HepG2 (cell line): ENCODE data around the gene DGKD. TPM values are rescaled to one million over a fixed set of nuclear protein-coding genes. Genes with fewer than 3 reads are reported as not detected.

Experiments used
- ATAC-seq: fragments of 200-7000 bp; cut with Tn5 transposase; 3 replicates; pipeline ENCODE4 v1.9.1; 2020; ENCODE audit warnings: mild to moderate bottlenecking, moderate library complexity
- BruUV-seq: library from RNA; stranded (reverse); fragments of 400-500 nt; replicated peaks from 2 replicates; lab custom pipeline; 2021; lab: Mats Ljungman, UMichigan
- CTCF ChIA-PET: fragments of 300-600 bp; formaldehyde crosslinking; extraction: SDS; loops from one replicate; lab custom pipeline; 2021; ENCODE audit warnings: low total read pairs, inconsistent platforms, low intra/inter-chr PET ratio; lab: Yijun Ruan, JAX
- POLR2A ChIA-PET: fragments of 350-600 bp; sonication (Branson Sonifier 250); formaldehyde crosslinking; loops from one replicate; lab custom pipeline; 2020; ENCODE audit warnings: antibody characterized with exemption, inconsistent platforms; lab: Yijun Ruan, JAX
- DNase-seq: peaks from one replicate; pipeline ENCODE4 v3.0.0-alpha.2; 2015; ENCODE audit warnings: low spot score
- FAIRE-seq: peaks from 3 replicates; lab custom pipeline; 2011; peaks lifted over from hg19 to GRCh38; lab: Jason Lieb, UNC
- H2AFZ ChIP-seq: one replicate; pipeline ENCODE4 v1.6.1; 2011; ENCODE audit warnings: low read length, inconsistent platforms
- H3K27ac ChIP-seq: fragments of 300-600 bp; 3 replicates; pipeline ENCODE4 v1.8.0; 2011; ENCODE audit warnings: mixed run types, mild to moderate bottlenecking, mixed read lengths, low read length, inconsistent platforms; ENCODE audit not compliant: insufficient read depth; ENCODE audit errors: extremely low read length
- H3K27me3 ChIP-seq, 2 experiments: fragments of 200-600 bp in 1 of 2; 2 replicates in 1 of 2; 3 replicates in 1 of 2; pipeline versions ENCODE4 v1.6.0 to v1.8.0; 2011; ENCODE audit warnings: low read length in 2 of 2, mild to moderate bottlenecking in 2 of 2, moderate library complexity in 2 of 2, inconsistent platforms in 1 of 2; ENCODE audit not compliant: insufficient read depth in 2 of 2, control insufficient read depth in 1 of 2
- H3K36me3 ChIP-seq, 2 experiments: fragments of 200-600 bp in 1 of 2; replicated peaks in 1 of 2; 2 replicates in 1 of 2; 3 replicates in 1 of 2; pipeline versions ENCODE4 v1.5.1 to v1.8.0; 2011; ENCODE audit warnings: low read length in 2 of 2, inconsistent platforms in 1 of 2; ENCODE audit not compliant: insufficient read depth in 2 of 2, control insufficient read depth in 1 of 2
- H3K4me1 ChIP-seq: 2 replicates; pipeline ENCODE4 v1.5.1; 2012; ENCODE audit warnings: low read length, inconsistent platforms; ENCODE audit not compliant: insufficient read depth
- H3K4me2 ChIP-seq: 2 replicates; pipeline ENCODE4 v1.6.0; 2011; ENCODE audit warnings: low read depth, low read length, inconsistent platforms
- H3K4me3 ChIP-seq, 3 experiments: fragments of 200-600 bp in 1 of 3; sonication (generic), shearing (Covaris generic) in 1 of 3; replicated peaks in 1 of 3; 2 replicates each; pipeline ENCODE4 v1.5.1; 2011 to 2016; ENCODE audit warnings: low read length in 3 of 3, inconsistent platforms in 2 of 3, low read depth in 2 of 3, mild to moderate bottlenecking in 2 of 3, control low read depth in 1 of 3, mixed read lengths in 1 of 3; ENCODE audit not compliant: insufficient read depth in 1 of 3
- H3K79me2 ChIP-seq: one replicate; pipeline ENCODE4 v1.6.1; 2011; ENCODE audit warnings: low read length, inconsistent platforms; ENCODE audit not compliant: insufficient read depth
- H3K9ac ChIP-seq: 2 replicates; pipeline ENCODE4 v1.6.0; 2011; ENCODE audit warnings: mild to moderate bottlenecking, low read depth, low read length, inconsistent platforms; ENCODE audit not compliant: insufficient read depth
- H3K9me3 ChIP-seq: 2 replicates; pipeline ENCODE4 v1.5.1; 2012; ENCODE audit warnings: mild to moderate bottlenecking, low read length
- H4K20me1 ChIP-seq: 2 replicates; pipeline ENCODE4 v1.6.0; 2011; ENCODE audit warnings: inconsistent platforms, mild to moderate bottlenecking, low read length, moderate library complexity; ENCODE audit not compliant: insufficient read depth
- CEBPG ChIP-seq: IDR thresholded peaks from 2 replicates; pipeline ENCODE4 v1.6.1; 2016
- HOXA9 ChIP-seq: sonication (generic); formaldehyde crosslinking; IDR thresholded peaks from 2 replicates; pipeline ENCODE4 v1.8.1; 2022; ENCODE audit warnings: missing genetic modification reagents, mild to moderate bottlenecking, moderate library complexity, borderline replicate concordance
- KDM5B ChIP-seq: sonication (generic); formaldehyde crosslinking; IDR thresholded peaks from 2 replicates; pipeline ENCODE4 v1.4.0; 2020; ENCODE audit warnings: missing genetic modification reagents, mild to moderate bottlenecking, borderline replicate concordance
- NFKB2 ChIP-seq: sonication (generic); formaldehyde crosslinking; IDR thresholded peaks from 2 replicates; pipeline ENCODE4 v1.4.0; 2020; ENCODE audit warnings: missing genetic modification reagents, borderline replicate concordance
- SP2 ChIP-seq: sonication (generic); formaldehyde crosslinking; IDR thresholded peaks from 2 replicates; pipeline ENCODE4 v1.5.1; 2020; ENCODE audit warnings: mild to moderate bottlenecking, missing genetic modification reagents
- SRSF9 ChIP-seq: fragments of 200-400 bp; formaldehyde crosslinking; IDR thresholded peaks from 2 replicates; pipeline ENCODE4 v1.6.1; 2018; ENCODE audit warnings: borderline replicate concordance, mild to moderate bottlenecking, low read depth, low read length; ENCODE audit not compliant: insufficient read depth, poor library complexity, severe bottlenecking
- STAT5B ChIP-seq: sonication (generic); formaldehyde crosslinking; IDR thresholded peaks from 2 replicates; pipeline ENCODE4 v1.4.0; 2020; ENCODE audit warnings: missing genetic modification reagents
- WGBS: methylation state at CpG from one replicate; pipeline ENCODE4 v1.1.6; 2017; ENCODE audit warnings: low lambda C conversion rate; 5-methylcytosine and 5-hydroxymethylcytosine counted together
- in situ Hi-C: cut with HindIII; loops from 2 replicates; pipeline ENCODE4 v1.10.0; 2017; ENCODE audit warnings: low pct_unique_long_range_greater_than_20kb; ENCODE audit not compliant: extremely low pct_ligation_motif_present
- intact Hi-C: fragments of 100-400 bp; cut with micrococcal nuclease; formaldehyde crosslinking; loops from one replicate; pipeline ENCODE4 v1.10.0; 2022; ENCODE audit not compliant: unreplicated experiment
- polyA plus RNA-seq, 8 experiments: library from polyadenylated mRNA; depleted of rRNA in 3 of 8; stranded (reverse) in 7 of 8; unstranded in 1 of 8; fragments of >200 nt; fragmentation: Illumina TruSeq in 4 of 8; extraction: Trizol in 4 of 8; gene quantifications; 2 replicates each; pipeline versions ENCODE4 v1.2.1 to v1.2.3, GENCODE V29; 2011 to 2016; ENCODE audit warnings: low read depth in 4 of 8, missing spikeins in 1 of 8, mixed read lengths in 1 of 8; ENCODE audit not compliant: insufficient read depth in 1 of 8
- total RNA-seq, 5 experiments: library from RNA; depleted of rRNA; stranded (reverse); fragments of >200 nt; fragmentation: Illumina TruSeq; extraction: Trizol; gene quantifications; 2 replicates each; pipeline ENCODE4 v1.2.3, GENCODE V29; 2016; ENCODE audit warnings: low read depth in 1 of 5
- TF ChIP-seq, protein P1 (sequence below), 2 experiments: IDR thresholded peaks; 2 replicates each; pipeline ENCODE4 v1.6.1; 2011 to 2012; ENCODE audit warnings: low read length in 2 of 2, borderline replicate concordance in 1 of 2, low read depth in 1 of 2, mild to moderate bottlenecking in 1 of 2, moderate library complexity in 1 of 2

The DGKD gene
- total and polyA plus RNA-seq, 2 of the 13 experiments (the other 11 are each of a cell fraction or from before 2014, with no cell fraction given) = 24.5 to 33.2 TPM

DNA sequence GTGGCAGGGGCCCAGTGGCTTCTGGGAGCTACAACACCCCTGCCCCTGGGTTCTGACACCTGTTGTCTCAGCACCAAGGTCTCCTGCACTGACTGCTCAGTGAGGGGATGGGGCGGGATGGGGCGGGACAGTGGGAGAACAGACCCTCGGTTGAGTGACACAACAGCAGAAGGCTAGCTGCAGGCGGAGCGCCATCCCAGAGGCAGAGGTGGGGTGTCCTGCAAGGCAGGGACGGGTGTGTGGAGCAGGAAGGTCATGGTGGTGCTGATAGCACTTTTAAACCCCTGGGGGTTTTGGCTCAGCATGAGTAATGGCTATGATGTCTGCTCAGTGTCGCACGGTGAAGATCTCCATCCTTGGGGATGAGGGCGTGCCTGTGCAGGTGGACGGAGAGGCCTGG is 105.1 kb downstream of the DGKD start:
- 99% methylated on average over 10 of the region's 10 CpGs for WGBS
- no TSS peak for BruUV-seq

More for the DNA sequence above, 105.1 kb downstream of the DGKD start:
- Histone ChIP-seq H3K36me3 (peaks cover 46 to 71% of the 10 kb centered on the region in 2 experiments), H3K27ac (no peak overlapping the region), H3K4me2 (no peak overlapping the region), H2AFZ (no peak overlapping the region), H3K4me3 (no peak overlapping the region), H4K20me1 (no peaks in the 10 kb centered on the region), H3K4me1 (peaks cover 20% of the 10 kb centered on the region), H3K79me2 (no peaks in the 10 kb centered on the region), H3K9ac (no peak overlapping the region), H3K27me3 (no peaks in the 10 kb centered on the region), H3K9me3 (no peaks in the 10 kb centered on the region)
- ChIA-PET CTCF (no interaction called here), POLR2A (no interaction called here)
- intact Hi-C loops = no loop called here
- DNase-seq (no peak), ATAC-seq (no peak), FAIRE-seq (no peak)
- TF ChIP-seq KDM5B (CRISPR knock-in tag) (0 out of 2 replicates have a peak, but pooled peaks have one; percentile 27), NFKB2 (CRISPR knock-in tag) (no peak), HOXA9 (CRISPR knock-in tag) (0 out of 2 replicates have a peak, but pooled peaks have one; percentile 33), STAT5B (CRISPR knock-in tag) (no peak), SRSF9 (no peak), CEBPG (CRISPR knock-in tag) (no peak), SP2 (CRISPR knock-in tag) (no peak)
- TF ChIP-seq, protein P1, sequence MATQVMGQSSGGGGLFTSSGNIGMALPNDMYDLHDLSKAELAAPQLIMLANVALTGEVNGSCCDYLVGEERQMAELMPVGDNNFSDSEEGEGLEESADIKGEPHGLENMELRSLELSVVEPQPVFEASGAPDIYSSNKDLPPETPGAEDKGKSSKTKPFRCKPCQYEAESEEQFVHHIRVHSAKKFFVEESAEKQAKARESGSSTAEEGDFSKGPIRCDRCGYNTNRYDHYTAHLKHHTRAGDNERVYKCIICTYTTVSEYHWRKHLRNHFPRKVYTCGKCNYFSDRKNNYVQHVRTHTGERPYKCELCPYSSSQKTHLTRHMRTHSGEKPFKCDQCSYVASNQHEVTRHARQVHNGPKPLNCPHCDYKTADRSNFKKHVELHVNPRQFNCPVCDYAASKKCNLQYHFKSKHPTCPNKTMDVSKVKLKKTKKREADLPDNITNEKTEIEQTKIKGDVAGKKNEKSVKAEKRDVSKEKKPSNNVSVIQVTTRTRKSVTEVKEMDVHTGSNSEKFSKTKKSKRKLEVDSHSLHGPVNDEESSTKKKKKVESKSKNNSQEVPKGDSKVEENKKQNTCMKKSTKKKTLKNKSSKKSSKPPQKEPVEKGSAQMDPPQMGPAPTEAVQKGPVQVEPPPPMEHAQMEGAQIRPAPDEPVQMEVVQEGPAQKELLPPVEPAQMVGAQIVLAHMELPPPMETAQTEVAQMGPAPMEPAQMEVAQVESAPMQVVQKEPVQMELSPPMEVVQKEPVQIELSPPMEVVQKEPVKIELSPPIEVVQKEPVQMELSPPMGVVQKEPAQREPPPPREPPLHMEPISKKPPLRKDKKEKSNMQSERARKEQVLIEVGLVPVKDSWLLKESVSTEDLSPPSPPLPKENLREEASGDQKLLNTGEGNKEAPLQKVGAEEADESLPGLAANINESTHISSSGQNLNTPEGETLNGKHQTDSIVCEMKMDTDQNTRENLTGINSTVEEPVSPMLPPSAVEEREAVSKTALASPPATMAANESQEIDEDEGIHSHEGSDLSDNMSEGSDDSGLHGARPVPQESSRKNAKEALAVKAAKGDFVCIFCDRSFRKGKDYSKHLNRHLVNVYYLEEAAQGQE (IDR thresholded peaks at IDR 0.05; ENCODE audit: borderline replicate concordance in 1 of 2, low read depth in 1 of 2, low read length in 2 of 2) = no peak
- in situ Hi-C loops = no loop called here
